ENCODE data around the gene BAAT.

- no peak for TF ChIP-seq CTCF (IDR thresholded peaks at IDR 0.05; ENCODE audit: poor library complexity)
- TF ChIP-seq EZH2 (IDR thresholded peaks at IDR 0.05; ENCODE audit: borderline replicate concordance), result no peak
These were observed 43.3 kb upstream of the BAAT start for GRCh38 chr9:101427957-101428655.
